ENCODE measurements around the gene HSPA13. TPM values are rescaled to one million over a fixed set of nuclear protein-coding genes. Genes with fewer than 3 reads are reported as not detected.

Gene HSPA13
- total and polyA plus RNA-seq, 10 of the 15 experiments (the other 5 are each of a cell fraction or from before 2014, with no cell fraction given) = 10.0 to 26.9 (median 18.6) TPM

DNA sequence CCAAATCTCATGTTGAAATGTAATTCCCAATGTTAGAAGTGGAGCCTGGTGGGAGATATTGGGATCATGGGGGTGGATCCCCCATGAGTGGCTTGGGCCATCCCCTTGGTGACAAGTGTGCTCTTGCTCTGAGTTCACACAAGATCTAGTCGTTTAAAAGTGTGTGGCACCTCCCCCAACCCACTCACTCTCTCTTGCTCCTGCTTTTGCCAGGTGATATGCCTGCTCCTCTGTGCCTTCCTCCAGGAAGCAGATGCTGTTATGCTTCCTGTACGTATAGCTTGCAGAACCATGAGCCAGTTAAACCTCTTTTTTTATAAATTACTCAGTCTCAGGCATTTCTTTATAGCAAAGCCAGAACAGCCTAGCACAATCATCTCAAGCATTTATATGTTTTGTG, 23.0 kb upstream of the HSPA13 start:
- no peaks in the 10 kb centered on the region for H3K4me1 ChIP-seq (ENCODE audit: control insufficient read depth, insufficient read depth, low read length)
- ATAC-seq = no peak
- no peaks in the 10 kb centered on the region; the same call in 2 of the 3 replicates for H3K9me3 ChIP-seq (replicated peaks; ENCODE audit: control insufficient read depth, insufficient read depth, low read length)
- H3K79me2 ChIP-seq (ENCODE audit: control insufficient read depth, insufficient read depth, low read length) = no peaks in the 10 kb centered on the region
- H2AFZ ChIP-seq (ENCODE audit: control insufficient read depth, low read depth, low read length) = no peak overlapping the region
- POLR2A ChIA-PET = no interaction called here
- no peak for FAIRE-seq
- H3K27ac ChIP-seq (ENCODE audit: control insufficient read depth, insufficient read depth) = no peak overlapping the region
- RAD21 ChIA-PET (ENCODE audit: unreplicated experiment) = no interaction called here
- SMC1A ChIA-PET (ENCODE audit: uncharacterized antibody, unreplicated experiment) = interaction anchor here (1.0 to 1.3 kb wide), 3 partner anchors 331 to 1077 kb away, joined by 3 read pairs; no protein-coding TSS in a partner anchor
- no peaks in the 10 kb centered on the region for H3K27me3 ChIP-seq (replicated peaks in 1 of 2; ENCODE audit: control insufficient read depth in 2 of 2, insufficient read depth in 2 of 2, low read length in 1 of 2)
- H3K36me3 ChIP-seq (ENCODE audit: control insufficient read depth in 2 of 2, insufficient read depth in 2 of 2, low read length in 1 of 2) = no peaks in the 10 kb centered on the region
- 3% methylated on average over 2 of the region's 2 CpGs for WGBS (ENCODE audit: insufficient coverage, insufficient replicate concordance, low lambda C conversion rate, missing lambda C conversion rate)
- BruUV-seq (replicated peaks) = no TSS peak
- DNase-seq (ENCODE audit: low read depth, low spot score) = no peak
- intact Hi-C loops (cut with micrococcal nuclease; ENCODE audit: unreplicated experiment) (no loop called here), in situ Hi-C loops (cut with MboI) (loop anchor here (25.0 kb wide), 1 partner anchor 1181 kb away; no protein-coding TSS in a partner anchor)
- no peak overlapping the region for H3K4me3 ChIP-seq
- H4K20me1 ChIP-seq (ENCODE audit: control insufficient read depth, insufficient read depth) = no peaks in the 10 kb centered on the region
- CTCF ChIA-PET = no interaction called here
- no peak overlapping the region for H3K4me2 ChIP-seq (ENCODE audit: control insufficient read depth, insufficient read depth)
- TF ChIP-seq POLR2AphosphoS5 (IDR thresholded peaks at IDR 0.05; ENCODE audit: low read length) (no peak), NBN (IDR thresholded peaks at IDR 0.05) (no peak), CHD1 (IDR thresholded peaks at IDR 0.05; ENCODE audit: low read depth, low read length) (no peak), CTCF (IDR thresholded peaks at IDR 0.05 in 2 of 3, conservative IDR thresholded peaks at IDR 0.05 in 1 of 3; ENCODE audit: control insufficient read depth in 2 of 3, extremely low read depth in 1 of 3, insufficient read depth in 1 of 3, low read depth in 3 of 3, low read length in 3 of 3) (no peak)
- TF ChIP-seq, protein P1, sequence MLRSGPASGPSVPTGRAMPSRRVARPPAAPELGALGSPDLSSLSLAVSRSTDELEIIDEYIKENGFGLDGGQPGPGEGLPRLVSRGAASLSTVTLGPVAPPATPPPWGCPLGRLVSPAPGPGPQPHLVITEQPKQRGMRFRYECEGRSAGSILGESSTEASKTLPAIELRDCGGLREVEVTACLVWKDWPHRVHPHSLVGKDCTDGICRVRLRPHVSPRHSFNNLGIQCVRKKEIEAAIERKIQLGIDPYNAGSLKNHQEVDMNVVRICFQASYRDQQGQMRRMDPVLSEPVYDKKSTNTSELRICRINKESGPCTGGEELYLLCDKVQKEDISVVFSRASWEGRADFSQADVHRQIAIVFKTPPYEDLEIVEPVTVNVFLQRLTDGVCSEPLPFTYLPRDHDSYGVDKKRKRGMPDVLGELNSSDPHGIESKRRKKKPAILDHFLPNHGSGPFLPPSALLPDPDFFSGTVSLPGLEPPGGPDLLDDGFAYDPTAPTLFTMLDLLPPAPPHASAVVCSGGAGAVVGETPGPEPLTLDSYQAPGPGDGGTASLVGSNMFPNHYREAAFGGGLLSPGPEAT (IDR thresholded peaks at IDR 0.05; ENCODE audit: low read depth) = no peak
- H3K9ac ChIP-seq (ENCODE audit: control insufficient read depth, insufficient read depth, low read length) = no peak overlapping the region

Measured in GM12878 (cell line).